OCI-M1 (cell line): ENCODE data around the gene DOCK6.
"Not testable (repeated sequence)": the region's sequence is repeated elsewhere in the genome, so short reads cannot be mapped to it uniquely, and the experiment has no call there.

ENCODE experiments used
- DNase-seq: peaks from one replicate; lab custom pipeline; 2025; lab: John Stamatoyannopoulos, UW

Gene DOCK6

GRCh38 chr19:11197291-11198174 is 64.8 kb downstream of the DOCK6 start, which contains the start of gene KANK2:
Gene KANK2, minus strand, starts transcription at chr19:11197545. Its CDS starts 3,034 bp downstream, at chr19:11194511.
- peak; percentile 99 for DNase-seq

- DNase-seq, result peak; percentile 78
Observed at GRCh38 chr19:11196406-11197287, 65.7 kb downstream of the DOCK6 start.

DNA sequence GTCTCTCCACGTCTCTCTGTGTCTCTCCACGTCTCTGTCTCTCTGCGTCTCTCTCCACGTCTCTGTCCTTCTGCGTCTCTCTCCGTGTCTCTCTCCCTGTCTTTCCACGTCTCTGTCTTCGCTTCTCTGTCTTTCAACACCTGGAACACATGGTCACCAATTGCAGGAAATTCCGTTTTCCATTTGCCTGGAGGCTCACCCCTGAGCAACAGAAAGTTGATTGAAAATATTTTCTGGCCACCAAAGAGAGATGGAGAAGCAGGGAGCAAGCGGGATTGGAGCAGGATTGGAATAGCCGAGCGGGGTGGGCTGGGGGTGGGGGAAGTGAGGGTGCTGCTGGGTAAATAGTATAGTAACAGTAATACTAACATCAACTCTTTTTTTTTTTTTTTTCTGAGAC is 66.6 kb downstream of the DOCK6 start:
- no peak for DNase-seq

DNA sequence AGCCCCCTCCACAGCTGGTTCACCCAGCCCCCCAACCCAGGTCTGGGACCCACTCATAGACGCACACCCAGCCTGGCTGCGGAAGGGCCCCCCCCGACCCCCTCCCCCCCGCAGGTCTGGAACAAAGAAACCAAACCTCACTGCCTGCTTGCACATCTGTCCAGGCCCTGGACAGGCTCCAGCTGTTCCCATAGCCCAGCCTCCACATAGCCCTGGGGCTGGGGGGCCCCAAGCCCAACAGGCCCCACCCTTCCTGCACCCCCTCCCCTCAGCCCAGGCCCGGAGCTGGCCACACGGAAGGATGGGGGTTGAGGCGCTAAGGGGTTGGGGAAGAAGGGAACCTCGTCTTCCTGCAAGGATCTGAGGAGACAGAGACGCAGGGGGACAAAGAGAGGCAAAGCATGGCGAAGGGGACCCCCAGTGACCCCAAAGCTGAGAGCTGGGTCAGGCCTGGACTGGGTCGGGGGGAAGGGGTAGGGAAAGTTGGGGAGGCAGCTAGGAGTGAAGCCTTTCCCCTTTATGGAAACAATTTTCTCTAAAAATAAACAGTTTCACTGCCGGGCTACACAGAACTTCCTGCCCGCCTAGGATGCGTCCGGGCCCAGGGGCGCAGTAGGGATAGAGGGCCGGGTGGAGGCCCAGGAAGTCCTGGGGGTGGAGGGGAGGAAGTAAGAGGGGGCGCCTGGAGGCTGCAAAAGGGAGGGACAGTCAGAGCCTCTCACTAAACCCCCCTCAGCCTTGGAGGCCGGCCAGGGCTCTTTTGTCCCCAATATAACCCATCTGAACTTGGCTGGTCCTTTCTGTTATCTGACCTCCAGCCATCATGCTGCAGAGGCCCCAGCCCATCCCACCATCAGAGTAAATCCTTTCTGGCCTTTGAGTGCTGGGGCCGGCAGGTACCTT is 67.4 kb downstream of the DOCK6 start:
- no peak for DNase-seq

DNA sequence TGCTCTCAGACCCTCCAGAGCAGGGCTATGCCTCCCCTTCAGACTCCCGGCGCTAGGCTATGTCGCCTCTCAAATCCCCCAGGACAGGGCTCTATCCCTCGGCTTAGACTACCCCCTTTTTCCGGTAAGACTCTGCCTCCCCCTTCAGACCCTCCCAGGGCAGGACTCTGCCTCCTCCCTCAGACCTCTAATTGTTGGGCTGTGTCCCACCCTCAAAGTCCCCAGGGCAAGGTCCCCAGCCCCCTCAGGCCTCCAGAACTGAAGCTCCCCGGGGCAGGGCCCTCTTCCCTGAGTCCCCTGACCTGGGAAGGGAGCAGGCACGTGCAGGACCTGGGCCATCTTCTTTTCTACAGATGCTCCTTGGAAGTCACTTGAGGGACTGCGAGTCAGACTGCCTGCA is 68.2 kb downstream of the DOCK6 start:
- no peak for DNase-seq

- DNase-seq, result no peak
Observed at GRCh38 chr19:11192957-11193939, 69.1 kb downstream of the DOCK6 start.

DNA sequence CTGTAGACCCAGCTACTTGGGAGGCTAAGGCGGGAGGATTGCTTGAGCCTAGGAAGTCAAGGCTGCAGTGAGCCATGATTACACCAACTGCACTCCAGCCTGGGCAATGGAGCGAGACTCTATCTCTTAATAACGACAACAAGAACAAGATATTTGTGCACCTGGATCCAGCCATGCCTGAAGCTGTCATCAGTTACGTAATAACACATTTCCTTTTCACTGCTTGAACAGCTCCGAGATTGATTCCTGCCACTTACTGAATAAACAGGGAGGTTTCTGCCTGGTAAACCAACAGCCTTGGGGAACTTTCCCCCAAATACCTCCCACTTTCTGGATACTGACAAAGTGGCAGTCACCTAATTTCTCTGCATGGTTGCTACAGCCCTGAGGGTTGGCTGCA is 70.4 kb downstream of the DOCK6 start:
- no peak for DNase-seq

- no peak for DNase-seq
Observed at GRCh38 chr19:11191273-11191755, 71.0 kb downstream of the DOCK6 start.

DNA sequence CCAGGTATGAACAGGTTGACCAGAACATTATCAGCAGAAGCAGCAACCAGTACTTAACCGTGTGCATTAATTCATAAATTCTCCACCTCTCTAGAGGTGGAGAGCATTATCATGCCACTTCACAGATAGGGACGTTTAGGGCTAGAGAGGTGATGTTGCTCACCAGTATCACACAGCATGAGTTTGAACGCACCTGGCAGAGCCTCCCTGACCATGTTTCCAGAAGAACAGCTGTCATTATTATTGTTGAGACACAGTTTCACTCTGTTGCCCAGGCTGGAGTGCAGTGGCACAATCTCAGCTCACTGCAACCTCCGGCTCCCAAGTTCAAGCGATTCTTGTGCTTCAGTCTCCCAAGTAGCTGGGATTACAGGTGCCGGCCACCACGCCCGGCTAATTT is 71.8 kb downstream of the DOCK6 start:
- no peak for DNase-seq

GRCh38 chr19:11187441-11187840 is 74.9 kb downstream of the DOCK6 start:
- no peak for DNase-seq

DNA sequence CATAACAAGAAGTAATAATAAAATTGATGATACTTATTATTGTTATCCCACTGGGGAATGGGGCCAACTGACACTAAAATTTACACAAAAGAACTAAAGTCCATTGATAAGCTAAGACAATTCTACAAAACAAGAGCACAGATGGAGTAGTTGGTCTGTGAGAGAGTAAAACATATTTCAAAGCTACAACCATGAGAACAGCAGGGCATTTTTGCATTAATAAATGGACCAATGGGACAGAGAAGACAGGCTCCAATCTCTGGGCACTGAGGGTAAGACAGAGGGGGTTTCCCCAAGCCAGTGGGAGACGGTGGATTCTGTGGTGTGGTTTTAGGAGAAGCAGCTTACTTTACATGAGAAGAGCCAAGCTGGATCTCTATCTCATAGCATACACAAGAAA is 79.3 kb downstream of the DOCK6 start:
- no peak for DNase-seq

DNA sequence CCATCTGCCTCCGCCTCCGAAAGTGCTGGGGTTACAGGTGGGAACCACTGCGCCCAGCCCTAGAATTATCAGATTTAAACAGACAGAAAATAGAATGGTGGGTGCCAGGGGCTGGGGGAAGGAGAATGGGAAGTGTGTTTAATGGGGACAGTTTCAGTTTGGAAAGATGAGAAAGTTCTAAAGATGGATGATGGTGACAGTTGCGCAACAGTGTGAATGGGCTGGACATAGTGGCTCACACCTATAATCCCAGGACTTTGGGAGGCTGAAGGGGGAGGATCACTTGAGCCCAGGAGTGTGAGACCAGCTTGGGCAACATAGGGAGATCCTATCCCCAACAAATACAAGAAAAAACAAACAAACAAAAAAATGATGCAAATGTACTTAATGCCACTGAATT is 80.8 kb downstream of the DOCK6 start:
- DNase-seq, result peak; percentile 45

GRCh38 chr19:11180975-11181374 is 81.3 kb downstream of the DOCK6 start:
- DNase-seq, result not testable (repeated sequence)

- DNase-seq, result no peak
Observed at GRCh38 chr19:11180346-11180745, 82.0 kb downstream of the DOCK6 start.

DNA sequence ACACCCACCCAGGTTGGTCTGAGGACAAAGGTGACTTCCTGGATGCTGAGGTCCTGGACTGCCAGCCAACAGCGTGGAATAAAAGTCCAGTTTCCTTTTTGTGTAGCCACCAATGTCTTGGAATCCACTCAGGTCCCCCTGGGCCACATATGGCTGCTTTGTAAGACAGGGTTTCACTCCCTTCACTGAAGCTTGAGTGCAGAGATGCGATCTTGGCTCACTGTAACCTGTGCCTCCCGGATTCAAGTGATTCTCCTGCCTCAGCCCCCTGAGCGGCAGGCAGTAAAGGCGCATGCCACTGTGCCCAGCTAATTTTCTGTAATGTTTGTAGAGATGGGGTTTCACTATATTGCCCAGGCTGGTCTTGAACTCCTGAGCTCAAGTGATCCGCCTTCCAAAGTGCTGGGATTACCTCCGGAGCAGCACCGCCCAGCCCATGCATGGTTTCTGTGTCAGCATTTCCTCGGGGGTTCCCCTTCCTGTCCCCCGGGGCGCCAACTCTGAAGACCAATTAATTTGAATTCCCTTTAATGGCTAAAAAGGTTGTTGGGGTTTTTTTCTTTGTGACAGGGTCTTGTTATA is 82.5 kb downstream of the DOCK6 start:
- no peak for DNase-seq

DNA sequence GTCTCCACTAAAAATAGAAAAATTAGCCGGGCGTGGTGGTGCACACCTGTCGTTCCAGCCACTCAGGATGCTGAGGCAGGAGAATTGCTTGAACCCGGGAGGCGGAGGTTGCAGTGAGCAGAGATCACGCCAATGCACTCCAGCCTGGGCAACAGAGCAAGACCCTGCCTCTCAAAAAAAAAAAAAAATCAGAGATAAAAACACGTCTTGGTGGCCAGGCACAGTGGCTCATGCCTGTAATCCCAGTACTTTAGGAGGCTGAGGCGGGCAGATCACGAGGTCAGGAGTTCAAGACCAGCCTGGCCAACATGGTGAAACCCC is 83.2 kb downstream of the DOCK6 start:
- not testable (repeated sequence) for DNase-seq

- DNase-seq, result no peak
Observed at GRCh38 chr19:11177592-11177991, 84.7 kb downstream of the DOCK6 start.

DNA sequence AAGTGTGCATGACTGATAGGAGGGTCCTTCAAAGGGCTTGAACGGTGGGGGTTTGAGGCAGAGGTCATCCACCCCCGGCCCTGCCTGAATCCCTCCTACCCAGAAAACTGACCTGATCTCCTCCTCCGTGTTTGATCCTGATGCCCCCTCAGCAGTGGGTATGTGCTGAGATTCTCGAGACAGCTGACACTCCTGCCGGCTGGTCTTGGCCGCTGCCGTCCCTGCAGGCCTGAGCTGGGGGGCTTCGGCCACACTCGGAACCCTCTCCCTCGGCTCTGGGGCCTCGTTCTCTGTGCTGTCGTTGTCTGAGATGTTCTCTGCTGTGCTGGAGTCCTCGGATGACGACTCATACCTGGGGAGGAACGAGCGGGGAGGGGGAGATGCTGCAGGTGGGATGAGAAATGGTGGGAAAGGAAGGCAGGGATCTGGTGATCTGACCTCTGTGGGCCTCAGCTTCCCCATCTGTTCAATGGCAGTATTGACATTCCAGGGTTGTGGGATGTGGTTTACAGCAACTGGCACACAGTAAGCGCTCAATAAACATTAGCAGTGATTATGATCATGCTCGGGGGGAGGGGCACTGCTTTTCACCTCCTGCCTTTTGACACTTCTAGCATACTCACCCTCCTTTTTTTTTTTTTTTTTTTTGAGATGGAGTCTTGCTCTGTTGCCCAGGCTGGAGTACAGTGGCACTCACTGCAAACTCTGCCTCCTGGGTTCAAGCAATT is 85.7 kb downstream of the DOCK6 start:
- no peak for DNase-seq

DNA sequence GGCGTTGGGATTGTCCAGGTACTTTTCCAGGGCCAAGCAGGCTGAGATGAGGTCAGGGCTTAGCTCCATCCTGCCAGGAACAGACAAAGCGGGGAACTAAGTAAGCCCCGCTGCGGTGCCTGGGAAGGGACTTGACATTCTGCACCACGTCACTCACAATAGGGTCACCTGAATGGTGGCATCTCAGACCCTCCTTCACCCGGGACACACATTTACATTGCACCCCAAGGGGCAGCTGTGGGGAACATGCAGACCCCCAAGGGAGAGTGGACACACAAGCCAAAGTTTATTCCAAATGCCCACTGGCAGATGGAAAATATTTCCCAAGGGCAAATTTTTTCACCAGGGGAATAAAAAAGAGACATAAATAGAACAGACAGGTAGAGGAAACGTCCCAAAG is 86.4 kb downstream of the DOCK6 start:
- DNase-seq, result no peak

DNA sequence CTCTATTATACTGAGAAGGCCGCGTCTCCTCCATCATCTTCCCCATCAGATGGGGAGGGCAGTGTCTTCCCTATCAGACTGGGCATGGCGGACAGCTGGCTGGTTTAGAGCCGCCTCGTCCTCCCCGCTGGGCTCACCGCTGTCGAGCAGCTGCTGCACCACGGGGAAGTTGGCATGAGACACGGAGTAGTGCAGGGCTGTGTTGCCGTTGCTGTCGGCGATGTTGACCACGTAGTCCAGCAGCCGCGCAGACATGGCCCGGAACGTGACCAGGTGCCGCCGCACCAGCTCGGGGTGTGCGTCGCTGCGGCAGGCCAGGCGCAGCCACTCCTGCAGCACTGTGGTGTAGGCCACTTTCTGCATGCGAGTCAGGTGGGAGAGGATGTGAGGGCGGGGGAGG is 88.0 kb downstream of the DOCK6 start:
- no peak for DNase-seq
